MM.1S (cell line): ENCODE measurements around the gene ITGA8.

Source experiments
- CTCF ChIP-seq: fragments of 300-600 bp; sonication (generic); IDR thresholded peaks from 2 replicates; pipeline ENCODE4 v1.5.1; 2016; ENCODE audit warnings: antibody characterized with exemption, low read length, mixed read lengths
- EZH2 ChIP-seq: fragments of 300-600 bp; sonication (generic); optimal IDR thresholded peaks from 2 replicates; pipeline ENCODE3; 2017; ENCODE audit warnings: low read depth, mild to moderate bottlenecking, antibody characterized with exemption, low read length, mixed read lengths

- TF ChIP-seq CTCF (no peak), EZH2 (no peak)
Observed at GRCh38 chr10:15751046-15751445, 31.3 kb upstream of the ITGA8 start.
